Measurements from ENCODE around the gene UAP1. TPM values are rescaled to one million over a fixed set of nuclear protein-coding genes. Genes with fewer than 3 reads are reported as not detected.

UAP1 gene
- 92.4 TPM for polyA plus RNA-seq (2012; ENCODE audit: insufficient read depth, insufficient read length)

- DNase-seq (ENCODE audit: low read depth, low spot score), result no peak
These were observed at the start of gene UAP1 for GRCh38 chr1:162561616-162562469. UAP1 (plus strand) TSS chr1:162561722; CDS start chr1:162566069, 4,347 bp downstream.

DNA sequence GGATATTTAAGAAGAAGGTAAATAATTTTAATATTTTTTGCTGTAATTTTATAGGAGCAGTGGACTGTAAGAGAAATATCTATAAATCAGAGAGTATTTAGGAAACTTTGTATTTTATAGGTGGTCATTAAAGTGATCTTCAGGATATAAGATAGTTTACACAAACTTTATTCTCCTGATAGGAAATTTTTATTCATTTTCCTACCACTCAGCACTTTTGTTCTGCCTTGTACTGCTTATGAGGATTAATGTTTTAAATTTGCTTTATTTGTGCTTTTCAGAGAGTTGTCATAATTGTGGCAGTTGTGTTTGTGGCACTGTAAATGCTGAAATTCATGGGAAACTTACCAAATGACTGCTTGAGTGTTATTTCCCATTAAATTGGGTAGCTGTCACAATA, 34.2 kb upstream of the UAP1 start:
- no peak for DNase-seq (ENCODE audit: low read depth, low spot score)
- no peak overlapping the region for H3K4me3 ChIP-seq (ENCODE audit: low read length)

More at GRCh38 chr1:162561616-162562469, at the start of gene UAP1:
- peak within 1 kb of the TSS; percentile 79 for H3K4me3 ChIP-seq (ENCODE audit: low read length)

GRCh38 chr1:162530307-162530987, 31.1 kb upstream of the UAP1 start:
- DNase-seq (ENCODE audit: low read depth, low spot score), result no peak
- H3K4me3 ChIP-seq (ENCODE audit: low read length), result no peak overlapping the region

GRCh38 chr1:162530988-162531319, 30.6 kb upstream of the UAP1 start:
- H3K4me3 ChIP-seq (ENCODE audit: low read length), result no peak overlapping the region
- DNase-seq (ENCODE audit: low read depth, low spot score), result no peak

DNA sequence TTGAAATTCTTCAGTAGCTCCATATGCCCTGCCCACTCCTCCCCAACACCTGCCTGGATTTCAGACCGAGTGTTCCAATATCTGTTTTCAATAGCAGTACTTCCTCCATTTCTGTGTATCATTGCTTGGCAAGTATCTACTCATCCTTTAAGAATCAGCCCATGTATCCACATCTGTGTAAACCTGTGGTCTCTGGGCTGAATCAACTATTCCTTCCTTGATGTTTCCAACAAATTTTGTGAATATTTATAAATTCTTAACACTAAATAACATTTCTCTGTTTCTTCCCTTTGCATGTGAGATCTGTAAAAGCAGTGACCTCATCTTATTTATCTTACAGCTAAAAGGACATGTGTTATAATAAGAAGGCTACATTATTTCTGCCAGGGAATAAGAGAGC, 26.0 kb upstream of the UAP1 start:
- no peak overlapping the region for H3K4me3 ChIP-seq (ENCODE audit: low read length)
- no peak for DNase-seq (ENCODE audit: low read depth, low spot score)

GRCh38 chr1:162536511-162536910, 25.0 kb upstream of the UAP1 start:
- no peak overlapping the region for H3K4me3 ChIP-seq (ENCODE audit: low read length)
- no peak for DNase-seq (ENCODE audit: low read depth, low spot score)

DNA sequence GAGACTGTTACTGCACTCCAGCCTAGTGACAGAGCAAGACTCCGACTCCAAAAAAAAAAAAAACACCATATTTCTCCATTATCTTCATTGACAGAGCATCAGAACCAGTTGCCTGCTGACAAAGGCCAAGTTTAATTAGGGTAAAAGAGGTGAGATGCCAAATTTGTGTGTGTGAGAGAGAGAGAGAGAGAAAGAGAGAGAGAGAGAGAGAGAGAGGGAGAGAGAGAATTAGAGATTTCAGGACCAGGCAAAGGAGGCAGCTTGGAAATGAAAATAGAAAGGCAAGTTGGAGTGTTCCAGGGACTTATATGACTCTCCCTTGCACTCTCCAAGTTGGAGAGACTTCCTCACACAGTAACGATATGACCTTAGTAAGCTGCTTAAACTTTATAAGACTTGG, 24.3 kb upstream of the UAP1 start:
- H3K4me3 ChIP-seq (ENCODE audit: low read length), result no peak overlapping the region
- DNase-seq (ENCODE audit: low read depth, low spot score), result no peak

GRCh38 chr1:162538815-162539431, 22.6 kb upstream of the UAP1 start:
- DNase-seq (ENCODE audit: low read depth, low spot score), result no peak

GRCh38 chr1:162541619-162542141, 19.8 kb upstream of the UAP1 start:
- DNase-seq (ENCODE audit: low read depth, low spot score), result no peak
- H3K4me3 ChIP-seq (ENCODE audit: low read length), result no peak overlapping the region

More at GRCh38 chr1:162538815-162539431, 22.6 kb upstream of the UAP1 start:
- H3K4me3 ChIP-seq (ENCODE audit: low read length), result no peak overlapping the region

DNA sequence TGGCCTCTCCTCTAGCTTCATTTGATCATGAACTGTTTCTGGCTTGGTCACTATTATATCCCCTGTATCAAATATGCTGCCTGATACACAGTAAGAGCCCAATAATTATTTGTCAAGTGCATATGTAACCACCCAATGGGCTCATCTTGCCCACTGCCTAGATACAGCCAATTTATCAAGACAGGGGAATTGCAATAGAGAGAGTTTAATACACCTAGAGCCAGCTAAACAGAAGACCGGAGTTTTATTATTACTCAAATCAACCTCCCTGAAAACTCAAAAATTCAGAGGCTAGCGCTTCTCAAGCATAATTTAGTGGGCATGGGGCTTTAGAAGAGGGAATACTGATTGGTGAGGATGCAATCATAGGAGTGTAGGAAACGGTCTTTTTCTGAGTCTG, 18.3 kb upstream of the UAP1 start:
- H3K4me3 ChIP-seq (ENCODE audit: low read length), result no peak overlapping the region
- DNase-seq (ENCODE audit: low read depth, low spot score), result no peak

DNA sequence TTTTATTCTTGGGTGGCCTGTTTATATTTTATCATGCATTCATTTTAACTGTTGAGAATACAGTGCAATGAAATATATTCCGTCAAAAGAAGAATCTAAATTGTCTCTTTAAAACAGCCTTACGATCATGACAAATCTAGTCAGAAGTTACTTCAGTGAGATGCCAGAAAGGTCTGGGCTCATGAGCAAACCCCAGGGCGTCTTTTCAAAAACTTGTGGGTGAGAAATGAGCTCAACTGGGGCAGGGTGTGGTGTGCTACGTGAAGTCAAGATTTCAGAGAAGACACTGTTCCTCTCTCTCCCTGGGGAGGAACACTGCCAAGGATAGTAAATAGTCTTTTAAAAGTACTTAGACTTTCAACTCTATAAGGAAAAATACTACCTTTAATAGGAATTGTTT, 13.4 kb upstream of the UAP1 start:
- H3K4me3 ChIP-seq (ENCODE audit: low read length), result no peak overlapping the region
- no peak for DNase-seq (ENCODE audit: low read depth, low spot score)

DNA sequence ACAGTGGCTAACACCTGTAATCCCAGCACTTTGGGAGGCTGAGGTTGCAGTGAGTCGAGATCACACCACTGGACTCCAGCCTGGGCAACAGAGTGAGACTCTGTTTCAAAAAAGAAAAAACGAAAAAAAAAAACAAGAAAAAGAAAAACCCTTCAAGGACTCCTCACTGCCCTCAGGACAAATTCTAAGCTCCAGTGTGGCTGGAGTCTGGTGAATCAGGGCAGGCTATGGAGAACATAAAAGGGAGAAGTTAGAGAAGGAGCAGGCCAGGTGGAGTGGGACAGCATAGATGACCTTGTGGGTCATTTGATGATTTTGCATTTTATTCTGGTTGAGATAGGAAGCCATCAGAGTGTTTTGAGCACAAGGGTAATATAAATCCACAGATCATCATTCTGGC, 12.5 kb upstream of the UAP1 start:
- DNase-seq (ENCODE audit: low read depth, low spot score), result no peak
- H3K4me3 ChIP-seq (ENCODE audit: low read length), result no peak overlapping the region

- DNase-seq (ENCODE audit: low read depth, low spot score), result no peak
- no peak overlapping the region for H3K4me3 ChIP-seq (ENCODE audit: low read length)
These were observed 10.6 kb upstream of the UAP1 start for GRCh38 chr1:162550925-162551324.

DNA sequence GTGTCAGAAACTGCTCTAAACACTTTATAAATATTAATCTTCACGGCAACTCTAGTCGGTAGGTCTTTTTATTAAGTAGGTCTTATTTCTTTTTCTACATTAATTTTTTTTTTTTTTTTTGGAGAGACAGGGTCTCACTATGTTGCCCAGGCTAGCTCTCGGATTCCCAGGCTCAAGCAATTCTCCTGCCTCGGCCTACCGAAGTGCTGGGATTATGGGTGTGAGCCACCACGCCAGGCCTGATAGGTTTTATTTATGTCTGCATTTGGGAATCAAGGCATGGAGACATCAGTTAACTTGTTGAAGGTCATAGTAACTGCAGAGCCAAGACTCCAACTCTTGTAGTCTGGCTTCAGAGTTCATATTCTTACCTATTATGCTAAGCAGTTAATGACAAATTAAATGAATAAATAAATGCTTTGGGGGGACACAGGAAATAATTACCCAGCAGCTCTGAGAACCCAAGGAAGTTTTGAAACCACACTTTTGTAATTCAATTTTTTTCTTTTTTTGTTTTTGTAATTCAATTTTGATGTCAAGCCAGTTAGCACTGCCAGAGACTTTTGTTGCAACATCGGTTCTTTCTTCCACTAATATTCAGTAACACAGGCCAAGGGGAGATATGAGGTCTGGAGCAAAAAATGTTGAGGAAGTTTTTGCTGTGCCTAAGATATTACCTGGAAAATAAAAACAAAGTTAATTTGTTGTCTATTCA, 9.4 kb upstream of the UAP1 start:
- no peak for DNase-seq (ENCODE audit: low read depth, low spot score)
- no peak overlapping the region for H3K4me3 ChIP-seq (ENCODE audit: low read length)

DNA sequence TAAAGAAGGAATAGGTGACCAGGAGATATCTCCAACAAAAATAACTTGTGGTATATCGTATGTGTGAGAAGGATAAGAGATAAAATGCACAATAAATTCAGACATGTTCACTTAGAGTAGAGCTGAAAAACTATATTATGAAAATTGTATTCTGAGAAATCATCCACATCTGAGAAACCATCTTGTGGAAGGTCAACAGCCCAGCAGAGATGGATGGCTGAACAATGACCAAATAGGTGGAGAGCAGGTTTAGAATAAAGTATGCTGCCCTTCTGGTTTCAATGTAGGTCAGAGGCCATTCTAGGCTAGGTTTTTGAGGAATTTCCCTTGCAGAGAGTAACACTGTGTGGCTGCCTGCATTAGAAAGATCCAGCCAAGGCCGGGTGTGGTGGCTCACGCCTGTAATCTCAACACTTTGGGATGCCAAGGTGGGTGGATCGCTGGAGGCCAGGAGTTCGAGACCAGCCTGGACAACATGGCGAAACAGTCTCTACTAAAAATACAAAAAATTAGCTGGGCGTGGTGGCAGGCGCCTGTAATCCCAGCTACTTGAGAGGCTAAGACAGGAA, 8.8 kb upstream of the UAP1 start:
- DNase-seq (ENCODE audit: low read depth, low spot score), result no peak
- no peak overlapping the region for H3K4me3 ChIP-seq (ENCODE audit: low read length)

- H3K4me3 ChIP-seq (ENCODE audit: low read length), result no peak overlapping the region
- no peak for DNase-seq (ENCODE audit: low read depth, low spot score)
These were observed 7.3 kb upstream of the UAP1 start for GRCh38 chr1:162554258-162554657.

DNA sequence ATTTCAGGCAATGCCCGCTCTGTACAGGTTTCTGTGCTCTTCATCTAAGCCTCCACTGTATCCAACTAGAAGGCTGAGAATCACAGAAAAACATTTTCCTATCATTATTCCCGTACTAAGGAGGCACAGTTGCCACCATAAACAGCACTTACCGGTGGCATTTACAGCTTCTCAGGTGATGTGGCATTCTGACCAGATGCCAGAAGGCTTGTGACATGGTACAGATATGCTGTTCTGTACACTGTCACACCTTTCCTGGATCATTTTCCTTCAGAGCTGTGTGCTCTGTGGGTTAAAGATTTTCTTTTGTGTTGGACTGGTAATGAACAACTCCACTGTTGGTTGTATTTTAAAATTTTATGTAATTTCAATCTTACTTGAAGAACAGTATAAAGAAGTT, 4.0 kb upstream of the UAP1 start:
- H3K4me3 ChIP-seq (ENCODE audit: low read length), result no peak overlapping the region
- no peak for DNase-seq (ENCODE audit: low read depth, low spot score)

DNA sequence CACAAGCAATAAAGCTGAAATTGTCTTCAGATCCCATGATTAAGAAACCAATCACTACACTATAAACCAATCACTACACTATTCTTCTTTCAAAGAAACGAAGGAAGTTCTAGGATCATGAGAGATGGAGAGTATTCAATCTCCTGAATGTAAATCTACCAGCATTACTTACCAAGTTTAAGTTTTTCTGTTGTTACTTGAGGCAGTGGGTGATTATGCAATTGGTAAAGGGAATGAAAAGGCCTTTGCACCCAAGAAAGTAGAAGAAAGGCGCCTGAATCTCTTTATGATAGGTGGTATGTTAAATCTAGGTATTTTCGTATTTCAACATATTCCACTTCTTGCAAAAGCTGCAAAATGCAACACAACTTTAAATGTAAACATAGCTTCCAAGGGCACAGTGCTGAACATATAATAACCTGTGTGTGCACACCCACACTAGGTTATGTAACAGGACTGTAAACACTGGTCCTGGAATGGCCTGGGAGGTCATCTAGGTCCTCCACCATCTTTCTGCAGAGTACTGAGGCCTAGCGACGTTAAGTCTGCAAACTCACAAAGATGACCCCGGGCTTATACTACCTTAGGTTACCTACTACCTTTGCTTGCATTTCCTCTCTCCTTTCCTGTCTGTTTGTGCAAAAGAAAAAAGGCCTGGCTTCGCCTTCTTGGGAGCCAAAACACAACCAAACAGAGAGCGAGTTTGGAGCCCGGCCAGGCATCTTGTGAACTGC, 1.1 kb upstream of the UAP1 start:
- DNase-seq (ENCODE audit: low read depth, low spot score), result no peak
- peak overlapping the region; percentile 79 for H3K4me3 ChIP-seq (ENCODE audit: low read length)

Data from Jurkat, Clone E6-1 (cell line).